Measurements from ENCODE around the gene MRGPRG.

DNA sequence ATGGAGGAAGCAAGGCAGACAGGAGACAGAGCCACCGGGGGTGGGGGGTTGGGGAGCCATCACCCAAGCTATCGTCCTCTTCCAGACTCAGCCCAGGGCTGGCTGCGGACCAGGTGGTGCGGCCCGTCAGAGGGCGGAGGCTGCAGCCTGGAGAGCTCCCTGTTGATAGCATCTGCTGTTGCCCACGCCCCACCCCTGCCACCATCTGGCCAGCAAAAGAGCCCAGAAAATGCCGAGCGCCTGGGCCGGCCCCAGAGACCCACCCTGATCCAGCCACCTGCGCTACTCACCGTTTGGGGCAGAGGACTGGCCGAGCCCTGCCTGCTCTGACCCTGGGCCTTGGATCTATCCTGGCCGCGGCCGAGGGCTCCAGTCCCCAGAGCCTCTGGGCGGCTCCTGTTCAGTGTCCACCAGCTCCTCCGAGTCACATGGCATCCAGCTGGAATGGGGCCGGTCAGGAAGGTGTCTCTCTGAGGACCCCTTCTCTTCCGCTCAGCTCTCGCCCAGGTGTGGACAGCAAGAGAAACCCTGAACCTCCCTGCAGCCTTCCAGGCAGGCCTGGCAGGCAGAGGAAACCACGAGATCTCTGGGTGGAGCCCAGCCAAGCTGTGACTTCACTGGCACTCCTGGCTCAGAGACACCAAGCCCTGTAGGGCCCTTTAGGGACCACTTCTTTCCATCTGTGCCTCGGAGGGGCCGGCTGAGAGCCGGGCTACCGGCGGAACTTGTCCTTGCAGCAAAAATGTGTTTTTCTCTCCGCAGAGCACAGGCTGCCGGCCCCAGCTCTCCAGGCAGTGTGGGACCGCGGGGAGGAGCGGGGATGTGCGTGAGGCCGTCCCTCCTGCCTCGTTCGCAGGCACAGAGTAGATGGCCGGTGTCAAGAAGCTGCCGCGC is 13.5 kb upstream of the MRGPRG start, which contains the start of gene MRGPRE:
- TF ChIP-seq, protein P1, sequence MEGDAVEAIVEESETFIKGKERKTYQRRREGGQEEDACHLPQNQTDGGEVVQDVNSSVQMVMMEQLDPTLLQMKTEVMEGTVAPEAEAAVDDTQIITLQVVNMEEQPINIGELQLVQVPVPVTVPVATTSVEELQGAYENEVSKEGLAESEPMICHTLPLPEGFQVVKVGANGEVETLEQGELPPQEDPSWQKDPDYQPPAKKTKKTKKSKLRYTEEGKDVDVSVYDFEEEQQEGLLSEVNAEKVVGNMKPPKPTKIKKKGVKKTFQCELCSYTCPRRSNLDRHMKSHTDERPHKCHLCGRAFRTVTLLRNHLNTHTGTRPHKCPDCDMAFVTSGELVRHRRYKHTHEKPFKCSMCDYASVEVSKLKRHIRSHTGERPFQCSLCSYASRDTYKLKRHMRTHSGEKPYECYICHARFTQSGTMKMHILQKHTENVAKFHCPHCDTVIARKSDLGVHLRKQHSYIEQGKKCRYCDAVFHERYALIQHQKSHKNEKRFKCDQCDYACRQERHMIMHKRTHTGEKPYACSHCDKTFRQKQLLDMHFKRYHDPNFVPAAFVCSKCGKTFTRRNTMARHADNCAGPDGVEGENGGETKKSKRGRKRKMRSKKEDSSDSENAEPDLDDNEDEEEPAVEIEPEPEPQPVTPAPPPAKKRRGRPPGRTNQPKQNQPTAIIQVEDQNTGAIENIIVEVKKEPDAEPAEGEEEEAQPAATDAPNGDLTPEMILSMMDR (IDR thresholded peaks at IDR 0.05; ENCODE audit: low read depth, low read length) = no peak
- no peak for TF ChIP-seq EZH2phosphoT487 (IDR thresholded peaks at IDR 0.05; ENCODE audit: low read depth)

All from OCI-LY3 (cell line).